Endothelial cell of umbilical vein (primary cell): ENCODE measurements around the gene CEP164. TPM values are rescaled to one million over a fixed set of nuclear protein-coding genes. Genes with fewer than 3 reads are reported as not detected.

Experiments used
- BruUV-seq: library from RNA; stranded (reverse); fragments of 400-500 nt; replicated peaks from 2 replicates; lab custom pipeline; 2021; lab: Mats Ljungman, UMichigan
- CTCF ChIA-PET: fragments of 300-600, 350-600 bp; sonication (Branson Sonifier 250); formaldehyde crosslinking; loops from one replicate; lab custom pipeline; 2021; ENCODE audit warnings: antibody characterized with exemption, inconsistent platforms; lab: Charles Lee
- POLR2A ChIA-PET: fragments of 300-600, 350-600 bp; sonication (Branson Sonifier 250); formaldehyde crosslinking; loops from one replicate; lab custom pipeline; 2021; ENCODE audit warnings: antibody characterized with exemption, inconsistent platforms; lab: Charles Lee
- DNase-seq: peaks from one replicate; pipeline ENCODE4 v3.0.0-alpha.2; 2011; ENCODE audit warnings: low read depth, low spot score
- FAIRE-seq: peaks from 2 replicates; lab custom pipeline; 2011; peaks lifted over from hg19 to GRCh38; lab: Jason Lieb, UNC
- H2AFZ ChIP-seq: 2 replicates; pipeline ENCODE4 v1.6.0; 2012; ENCODE audit warnings: low read depth, low read length, control low read depth, inconsistent platforms
- H3K27ac ChIP-seq: 2 replicates; pipeline ENCODE4 v1.5.1; 2011; ENCODE audit warnings: low read depth, mild to moderate bottlenecking, control low read depth, low read length, moderate library complexity; ENCODE audit not compliant: insufficient read depth
- H3K27me3 ChIP-seq, 2 experiments: 2 replicates each; pipeline versions ENCODE4 v1.6.0 to v1.6.1; 2011; ENCODE audit warnings: low read length in 2 of 2, mixed read lengths in 1 of 2; ENCODE audit not compliant: control insufficient read depth in 2 of 2, insufficient read depth in 2 of 2
- H3K36me3 ChIP-seq, 2 experiments: 2 replicates in 1 of 2; 3 replicates in 1 of 2; pipeline ENCODE4 v1.5.1; 2011; ENCODE audit warnings: low read length in 2 of 2, mild to moderate bottlenecking in 1 of 2, moderate library complexity in 1 of 2; ENCODE audit not compliant: control insufficient read depth in 2 of 2, insufficient read depth in 2 of 2; ENCODE audit errors: extremely low read depth in 1 of 2
- H3K4me1 ChIP-seq: 3 replicates; pipeline ENCODE4 v1.5.1; 2011; ENCODE audit warnings: mild to moderate bottlenecking, low read length; ENCODE audit not compliant: control insufficient read depth, insufficient read depth; ENCODE audit errors: extremely low read depth
- H3K4me2 ChIP-seq: 2 replicates; pipeline ENCODE4 v1.6.1; 2011; ENCODE audit warnings: low read length, control low read depth, mixed read lengths; ENCODE audit not compliant: insufficient read depth
- H3K4me3 ChIP-seq, 3 experiments: fragments of 200-600 bp in 1 of 3; sonication (generic), shearing (Covaris generic) in 1 of 3; replicated peaks in 1 of 3; 2 replicates each; pipeline ENCODE4 v1.5.1; 2011 to 2016; ENCODE audit warnings: control low read depth in 3 of 3, low read length in 3 of 3, mild to moderate bottlenecking in 2 of 3, inconsistent platforms in 1 of 3, low read depth in 1 of 3, moderate library complexity in 1 of 3; ENCODE audit not compliant: insufficient read depth in 1 of 3
- H3K79me2 ChIP-seq: 2 replicates; pipeline ENCODE4 v1.6.0; 2012; ENCODE audit warnings: low read length, inconsistent platforms; ENCODE audit not compliant: control insufficient read depth, insufficient read depth
- H3K9ac ChIP-seq: replicated peaks from 2 replicates; pipeline ENCODE3; 2011; ENCODE audit warnings: low read length, control low read depth; ENCODE audit not compliant: insufficient read depth; ENCODE audit errors: extremely low read depth
- H3K9me1 ChIP-seq: replicated peaks from 3 replicates; pipeline ENCODE4 v1.6.0; 2011; ENCODE audit warnings: mild to moderate bottlenecking, low read length; ENCODE audit not compliant: control insufficient read depth, insufficient read depth; ENCODE audit errors: extremely low read depth
- H3K9me3 ChIP-seq: replicated peaks from 2 replicates; pipeline ENCODE4 v1.5.1; 2012; ENCODE audit warnings: low read length, inconsistent platforms; ENCODE audit not compliant: control insufficient read depth, insufficient read depth
- H4K20me1 ChIP-seq: replicated peaks from 2 replicates; pipeline ENCODE3; 2011; ENCODE audit warnings: mild to moderate bottlenecking, low read length; ENCODE audit not compliant: control insufficient read depth, insufficient read depth; ENCODE audit errors: extremely low read depth
- CTCF ChIP-seq, 2 donors: IDR thresholded peaks; 1 replicate in 1 of 2; 2 replicates in 1 of 2; pipeline ENCODE4 v1.5.1; 2011; ENCODE audit warnings: low read length in 2 of 2, mild to moderate bottlenecking in 2 of 2, moderate library complexity in 2 of 2, control low read depth in 1 of 2, inconsistent platforms in 1 of 2, low read depth in 1 of 2; ENCODE audit not compliant: insufficient read depth in 1 of 2; ENCODE audit errors: extremely low read depth in 1 of 2
- EZH2 ChIP-seq: IDR thresholded peaks from 2 replicates; pipeline ENCODE4 v1.6.1; 2012; ENCODE audit warnings: borderline replicate concordance, low read depth, mild to moderate bottlenecking, moderate library complexity, low read length, inconsistent platforms; ENCODE audit not compliant: severe bottlenecking
- FOS ChIP-seq: IDR thresholded peaks from 2 replicates; pipeline ENCODE4 v1.6.1; 2011; ENCODE audit warnings: mild to moderate bottlenecking, low read length, moderate library complexity, borderline replicate concordance; ENCODE audit not compliant: insufficient read depth
- GATA2 ChIP-seq: IDR thresholded peaks from 2 replicates; pipeline ENCODE4 v1.7.0; 2011; ENCODE audit warnings: low read depth, mild to moderate bottlenecking, moderate library complexity, mixed read lengths, low read length; ENCODE audit not compliant: insufficient read length, insufficient read depth
- JUN ChIP-seq: IDR thresholded peaks from 2 replicates; pipeline ENCODE4 v1.6.1; 2011; ENCODE audit warnings: borderline replicate concordance, low read depth; ENCODE audit not compliant: insufficient read length, insufficient read depth
- MAX ChIP-seq: IDR thresholded peaks from 2 replicates; pipeline ENCODE4 v1.6.1; 2011; ENCODE audit not compliant: insufficient read depth, insufficient read length
- MYC ChIP-seq: IDR thresholded peaks from one replicate; pipeline ENCODE4 v1.6.1; 2011; ENCODE audit warnings: mild to moderate bottlenecking, low read depth, low read length
- POLR2A ChIP-seq: IDR thresholded peaks from 2 replicates; pipeline ENCODE4 v1.6.1; 2012; ENCODE audit warnings: low read depth, mild to moderate bottlenecking, control low read depth, low read length
- POLR2AphosphoS5 ChIP-seq: IDR thresholded peaks from 2 replicates; pipeline ENCODE4 v1.6.1; 2012; ENCODE audit warnings: low read depth, mild to moderate bottlenecking, control low read depth, low read length, moderate library complexity; ENCODE audit not compliant: insufficient read depth
- dilution Hi-C: fragments of 300-500 bp; cut with MboI; formaldehyde crosslinking; loops from one replicate; pipeline ENCODE4 v1.15.0; 2019; ENCODE audit warnings: low sequenced_read_pairs; ENCODE audit not compliant: extremely low pct_ligation_motif_present
- intact Hi-C: fragments of 100-400 bp; cut with micrococcal nuclease; formaldehyde crosslinking; loops from one replicate; pipeline ENCODE4 v1.10.0; 2022
- polyA plus RNA-seq, 4 experiments: library from polyadenylated mRNA; depleted of rRNA in 3 of 4; stranded (reverse) in 3 of 4; unstranded in 1 of 4; fragments of >200 nt; gene quantifications; 2 replicates each; pipeline versions ENCODE4 v1.2.1 to v1.2.3, GENCODE V29; 2011 to 2012; ENCODE audit warnings: missing spikeins in 1 of 4
- total RNA-seq: library from RNA; stranded (reverse); gene quantifications from 2 replicates; pipeline ENCODE4 v1.2.3, GENCODE V29; 2021

CEP164 gene
- total and polyA plus RNA-seq, 2 donors (not counting 3 experiments of a cell fraction or from before 2014, with no cell fraction given), result 22.7 to 48.4 TPM

GRCh38 chr11:117337076-117337475 lies 9.4 kb downstream of the CEP164 start:
- ChIA-PET POLR2A (interaction anchor here (1.3 kb wide), 1 partner anchor 10 kb away, joined by 3 read pairs; the partner anchor contains the start of gene CEP164), CTCF (interaction anchor here (1.5 kb wide), 1 partner anchor 9 kb away, joined by 5 read pairs; the partner anchor contains the start of gene CEP164)
- Histone ChIP-seq H3K9ac (no peak overlapping the region), H3K79me2 (no peaks in the 10 kb centered on the region), H2AFZ (no peak overlapping the region), H3K36me3 (peaks cover 6 to 7% of the 10 kb centered on the region in 2 experiments), H3K9me1 (no peaks in the 10 kb centered on the region), H3K27ac (no peak overlapping the region), H3K9me3 (no peaks in the 10 kb centered on the region), H4K20me1 (no peaks in the 10 kb centered on the region), H3K4me1 (peaks cover 5% of the 10 kb centered on the region), H3K4me3 (no peak overlapping the region), H3K27me3 (no peaks in the 10 kb centered on the region), H3K4me2 (no peak overlapping the region)
- no TSS peak for BruUV-seq
- FAIRE-seq (no peak), DNase-seq (no peak)
- TF ChIP-seq POLR2AphosphoS5 (no peak), FOS (no peak), POLR2A (no peak), MAX (no peak), CTCF (IDR thresholded peaks at IDR 0.05; ENCODE audit: extremely low read depth in 1 of 2, insufficient read depth in 1 of 2, low read depth in 1 of 2, low read length in 2 of 2) (no peak), MYC (no peak), GATA2 (no peak), EZH2 (no peak), JUN (no peak)
- intact Hi-C loops, result no loop called here
- dilution Hi-C loops, result no loop called here
